Measurements from ENCODE around the gene ARHGAP21.

ARHGAP21 gene

GRCh38 chr10:24570658-24571426 lies 152.8 kb downstream of the ARHGAP21 start:
- no peak for DNase-seq

GRCh38 chr10:24569828-24570657 lies 153.6 kb downstream of the ARHGAP21 start:
- DNase-seq: no peak

GRCh38 chr10:24569330-24569796 lies 154.3 kb downstream of the ARHGAP21 start:
- DNase-seq: no peak

- DNase-seq: no peak
Measured at GRCh38 chr10:24568042-24568441, 155.6 kb downstream of the ARHGAP21 start.

- DNase-seq: no peak
Measured at GRCh38 chr10:24561453-24561852, 162.2 kb downstream of the ARHGAP21 start.

GRCh38 chr10:24556750-24557742 lies 166.6 kb downstream of the ARHGAP21 start:
- DNase-seq: peak; percentile 3

- DNase-seq: no peak
Measured at GRCh38 chr10:24556126-24556749, 167.4 kb downstream of the ARHGAP21 start.

GRCh38 chr10:24554036-24554435 lies 169.7 kb downstream of the ARHGAP21 start:
- DNase-seq: no peak

- DNase-seq: no peak
Measured at GRCh38 chr10:24553051-24553612, 170.6 kb downstream of the ARHGAP21 start.

GRCh38 chr10:24552346-24553016 lies 171.2 kb downstream of the ARHGAP21 start:
- no peak for DNase-seq

GRCh38 chr10:24551161-24551560 lies 172.5 kb downstream of the ARHGAP21 start:
- no peak for DNase-seq

- no peak for DNase-seq
Measured at GRCh38 chr10:24550680-24551079, 173.0 kb downstream of the ARHGAP21 start.

GRCh38 chr10:24545585-24545984 lies 178.1 kb downstream of the ARHGAP21 start:
- no peak for DNase-seq

- DNase-seq: no peak
Measured at GRCh38 chr10:24544776-24545175, 178.9 kb downstream of the ARHGAP21 start.

GRCh38 chr10:24542314-24543270 lies 181.1 kb downstream of the ARHGAP21 start:
- DNase-seq: no peak

- no peak for DNase-seq
Measured at GRCh38 chr10:24541239-24541753, 182.4 kb downstream of the ARHGAP21 start.

GRCh38 chr10:24536636-24537035 lies 187.1 kb downstream of the ARHGAP21 start:
- no peak for DNase-seq

GRCh38 chr10:24533981-24534380 lies 189.7 kb downstream of the ARHGAP21 start:
- no peak for DNase-seq

All from central memory CD4-positive, alpha-beta T cell (primary cell).